Ishikawa (cell line): ENCODE measurements around the gene C11orf24.

Source experiments
- EGR1 ChIP-seq: IDR thresholded peaks from 2 replicates; pipeline ENCODE4 v1.6.1; 2012
- EP300 ChIP-seq: IDR thresholded peaks from 2 replicates; pipeline ENCODE4 v1.6.1; 2012; ENCODE audit warnings: borderline replicate concordance
- NFIC ChIP-seq: IDR thresholded peaks from 2 replicates; pipeline ENCODE4 v1.6.1; 2012
- RAD21 ChIP-seq: IDR thresholded peaks from 2 replicates; pipeline ENCODE4 v1.6.1; 2012; ENCODE audit warnings: low read depth
- YY1 ChIP-seq: IDR thresholded peaks from 2 replicates; pipeline ENCODE4 v1.6.1; 2012; ENCODE audit warnings: low read depth
- ZBTB7A ChIP-seq: IDR thresholded peaks from 2 replicates; pipeline ENCODE4 v1.6.1; 2012; ENCODE audit warnings: low read depth

GRCh38 chr11:68309621-68310185, 37.9 kb upstream of the C11orf24 start:
- TF ChIP-seq EP300 (no peak), EGR1 (no peak), YY1 (no peak), NFIC (no peak), ZBTB7A (no peak), RAD21 (no peak)
